CD4-positive, alpha-beta T cell treated with Interleukin-4 for 4 hours (primary cell): ENCODE measurements around the gene IRS2.
"Not testable (repeated sequence)": the region's sequence is repeated elsewhere in the genome, so short reads cannot be mapped to it uniquely, and the experiment has no call there.

ENCODE experiments used
- DNase-seq: peaks from one replicate; pipeline ENCODE4 v3.0.0-alpha.2; 2020

Gene IRS2

DNA sequence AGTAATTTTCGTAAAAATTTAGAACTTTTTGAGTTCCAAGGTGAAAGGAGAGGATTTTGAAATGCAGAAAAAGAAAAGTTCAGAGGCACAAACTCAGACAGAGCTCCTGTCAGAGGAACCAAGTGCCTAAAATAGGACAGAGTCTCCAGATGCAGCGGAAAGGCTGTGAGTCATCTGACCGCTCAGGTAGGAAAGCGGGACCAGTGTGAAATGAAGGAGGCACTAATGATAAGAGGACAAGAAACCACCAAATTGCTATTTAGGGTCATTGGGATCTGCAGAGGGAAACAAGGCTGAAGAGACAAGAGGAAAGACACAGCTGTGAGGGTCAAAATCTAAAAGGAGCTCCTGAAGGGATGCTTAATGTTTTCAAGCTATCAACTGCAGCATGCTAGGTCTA, 34.9 kb downstream of the IRS2 start:
- DNase-seq, result no peak

DNA sequence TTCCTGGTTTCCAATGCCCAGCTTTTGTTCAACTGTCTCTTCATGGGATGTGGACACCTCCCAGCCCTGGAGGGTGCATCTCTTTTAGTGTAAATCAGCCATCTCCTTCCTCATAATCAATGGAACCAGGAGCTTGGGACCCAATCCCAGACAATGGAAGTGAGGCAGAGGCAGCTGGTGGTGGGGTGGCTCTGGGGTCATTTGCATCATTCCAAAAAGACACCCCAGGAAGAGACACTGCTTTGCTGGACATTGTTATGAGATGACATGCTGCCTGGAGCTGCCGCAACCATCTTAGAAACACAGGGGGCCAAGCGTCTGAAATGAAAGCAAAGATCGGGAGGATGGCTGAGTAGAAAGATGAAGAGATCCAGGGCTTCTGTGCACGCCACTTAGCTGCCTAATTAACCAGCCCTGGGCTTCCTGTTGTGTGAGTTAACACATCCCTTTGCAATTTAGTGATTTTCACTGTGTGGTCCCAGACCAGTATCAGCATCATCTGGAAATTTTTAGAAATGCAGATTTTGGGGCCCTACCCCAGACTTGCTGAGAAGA, 36.1 kb downstream of the IRS2 start:
- no peak for DNase-seq

DNA sequence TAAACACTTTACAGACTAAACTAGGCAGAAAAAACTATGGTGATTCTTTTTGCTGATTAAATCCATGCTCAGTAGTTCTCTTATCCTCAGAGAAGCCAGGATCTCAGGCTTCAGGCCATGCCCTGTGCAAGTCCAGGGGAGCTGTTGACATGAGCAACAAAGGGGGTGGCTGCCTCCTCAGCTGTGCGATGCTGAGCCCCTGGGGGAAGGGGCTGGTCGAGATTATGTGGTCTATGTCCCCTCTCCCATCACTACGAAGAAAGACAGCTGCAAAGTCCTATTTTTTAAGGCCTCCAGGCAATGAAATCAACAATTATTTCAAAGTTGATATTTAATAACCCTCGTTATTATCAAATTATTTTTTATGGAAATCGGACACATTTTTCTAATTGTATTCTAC, 37.0 kb downstream of the IRS2 start:
- no peak for DNase-seq

DNA sequence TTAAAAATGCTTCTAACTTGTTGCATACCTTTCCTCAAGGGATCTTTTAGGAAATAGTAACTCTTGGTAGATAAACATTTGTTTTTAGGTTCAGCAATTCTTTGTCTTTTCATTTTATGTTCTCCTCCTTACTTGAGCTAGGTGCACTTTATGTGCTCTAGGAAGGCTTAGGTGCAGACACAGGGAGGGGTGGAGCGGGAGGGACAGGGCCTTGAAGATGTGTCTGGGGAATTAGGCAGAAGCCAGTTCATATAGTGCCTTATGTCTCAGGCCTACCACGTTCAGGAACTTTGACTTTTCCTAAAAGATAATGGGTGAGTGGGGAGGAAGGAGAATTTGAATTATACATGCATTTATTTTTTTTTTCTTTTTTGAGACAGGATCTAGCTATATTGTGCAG, 37.7 kb downstream of the IRS2 start:
- DNase-seq, result no peak

DNA sequence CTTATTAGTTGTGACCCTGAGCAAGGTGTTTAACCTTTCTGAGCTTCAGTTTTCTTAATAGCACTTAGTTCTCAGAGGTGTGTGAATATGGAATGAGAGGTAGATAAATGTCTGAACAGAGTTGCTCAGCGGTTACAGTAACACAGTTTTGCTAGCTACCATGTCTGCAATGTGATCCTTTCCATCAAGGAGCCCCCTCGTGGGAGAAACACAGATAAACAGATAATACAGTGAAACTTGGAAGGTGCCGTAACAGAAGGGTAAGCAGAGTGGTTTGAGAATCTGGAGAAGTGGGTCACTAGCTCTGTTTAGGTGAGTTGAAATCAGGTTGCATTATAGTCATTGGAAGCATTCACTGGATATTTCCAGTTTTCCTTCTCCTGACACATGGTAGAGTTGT, 38.9 kb downstream of the IRS2 start:
- no peak for DNase-seq

DNA sequence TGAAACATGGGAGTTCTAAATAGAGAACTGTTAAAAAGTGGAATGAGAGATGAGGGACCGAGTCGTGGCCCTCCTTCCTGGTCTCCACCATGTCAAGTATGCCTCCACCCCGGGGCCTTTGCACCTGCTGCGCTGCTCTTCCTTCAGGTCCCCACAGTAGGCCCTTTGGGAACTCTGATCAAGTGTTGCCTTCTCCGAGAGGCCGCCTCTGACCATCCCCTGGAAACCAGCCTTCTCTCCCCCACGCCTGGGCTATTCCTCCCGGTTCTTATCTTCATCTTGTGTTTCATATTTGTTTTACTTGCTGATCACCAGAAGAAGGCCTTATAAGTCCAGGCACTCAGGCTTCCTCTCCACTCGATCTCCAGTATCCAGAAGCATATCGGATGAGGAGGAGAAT, 40.0 kb downstream of the IRS2 start:
- no peak for DNase-seq

DNA sequence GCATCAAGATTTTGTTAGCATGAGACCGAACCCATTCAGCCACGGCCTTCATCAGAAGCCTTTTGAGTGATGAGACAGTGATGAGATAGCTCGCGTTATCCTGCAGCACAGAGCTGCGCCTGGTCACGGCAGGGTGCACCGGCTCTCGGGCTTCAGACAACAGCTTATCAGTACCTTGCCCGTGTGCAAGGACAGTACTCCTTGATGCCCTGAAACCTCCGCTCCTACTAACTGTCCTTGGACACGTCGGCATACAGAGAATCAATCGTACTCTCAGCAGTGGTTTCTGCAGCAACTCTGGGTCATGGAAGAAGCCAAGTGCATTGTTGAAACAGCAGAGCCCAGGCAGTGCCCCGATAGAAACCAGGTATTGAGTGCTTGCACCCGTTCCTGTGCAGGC, 40.7 kb downstream of the IRS2 start:
- DNase-seq, result no peak

DNA sequence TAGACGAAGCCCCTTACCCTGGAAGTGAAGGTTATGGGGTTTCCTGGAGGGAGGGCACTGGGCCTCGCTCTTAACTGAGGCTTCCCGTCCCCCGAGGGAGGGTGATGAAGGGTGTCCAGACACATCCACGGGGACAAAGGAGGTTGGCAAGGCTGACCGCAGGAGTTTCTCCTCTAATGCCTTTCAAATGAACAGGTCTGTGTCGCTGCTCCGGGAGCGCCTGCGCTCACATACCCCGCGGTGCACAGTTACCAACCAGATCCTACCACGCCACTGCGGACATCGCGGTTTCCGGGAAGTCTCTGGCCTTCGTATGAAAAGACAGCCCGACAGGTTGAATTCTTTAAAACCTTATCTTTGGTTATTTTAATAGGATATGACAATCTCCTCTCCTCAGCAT, 41.3 kb downstream of the IRS2 start:
- DNase-seq, result no peak

DNA sequence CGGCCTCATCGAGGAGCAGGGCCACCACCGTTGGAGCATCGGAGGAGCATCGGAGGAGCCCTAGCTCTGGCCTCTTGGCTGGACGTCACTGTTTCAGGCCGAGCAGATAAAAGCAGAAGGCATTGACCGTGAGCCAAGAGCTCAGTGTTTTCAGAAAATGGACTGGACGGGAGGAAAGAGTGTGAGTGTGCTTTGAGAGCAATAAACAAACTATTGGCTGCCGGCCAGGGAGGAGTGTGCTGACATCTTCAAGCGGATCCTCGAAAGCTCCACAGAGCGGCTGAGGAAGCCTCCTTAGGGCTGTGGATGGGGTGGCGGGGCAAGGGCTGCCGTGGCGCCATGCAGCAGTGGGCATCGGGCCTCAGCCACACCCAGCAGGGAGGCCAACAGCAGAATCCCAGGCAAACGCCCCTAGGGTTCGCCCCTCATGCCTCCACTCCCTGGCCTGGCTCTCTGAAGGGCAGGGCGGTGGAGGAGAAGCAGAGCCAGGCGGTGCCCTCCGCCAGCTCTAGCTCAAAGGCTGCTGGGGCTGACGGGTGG, 41.8 kb downstream of the IRS2 start:
- DNase-seq, result no peak

DNA sequence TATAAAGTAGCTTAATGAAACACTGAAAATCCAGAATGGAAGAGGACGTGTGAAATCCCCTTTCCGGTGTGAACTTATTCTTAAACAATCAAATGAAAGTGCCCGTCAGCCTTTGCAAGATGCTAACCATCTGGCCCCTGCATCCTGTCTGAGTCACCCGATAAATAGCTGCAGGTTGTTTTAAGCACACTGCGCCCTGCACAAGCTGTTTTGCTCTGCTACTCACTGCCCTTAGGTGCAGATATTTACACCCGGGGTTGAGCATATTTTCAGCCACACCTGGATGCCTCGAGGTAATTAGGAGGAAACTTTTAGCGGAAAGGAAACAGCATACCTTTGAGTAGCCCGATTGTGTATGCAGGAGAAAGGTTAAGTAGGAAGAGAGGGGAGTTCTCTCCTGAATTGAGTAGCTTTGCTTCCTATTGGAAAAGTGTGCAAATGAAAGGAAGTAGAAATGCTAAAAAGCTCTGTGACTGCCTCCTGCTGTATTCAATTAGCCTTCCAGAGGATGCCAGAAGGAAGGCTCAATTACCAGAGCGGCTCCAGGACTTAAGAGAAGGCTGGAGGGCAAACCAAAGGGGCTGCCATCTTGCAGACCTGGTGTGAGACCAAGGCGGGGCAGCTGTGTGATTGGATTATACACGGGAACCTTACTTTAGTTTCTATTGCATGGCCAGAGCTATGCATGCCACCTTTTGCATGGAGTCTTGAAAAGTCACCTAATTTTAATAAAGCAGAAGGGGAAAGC, 42.5 kb downstream of the IRS2 start:
- DNase-seq, result no peak

DNA sequence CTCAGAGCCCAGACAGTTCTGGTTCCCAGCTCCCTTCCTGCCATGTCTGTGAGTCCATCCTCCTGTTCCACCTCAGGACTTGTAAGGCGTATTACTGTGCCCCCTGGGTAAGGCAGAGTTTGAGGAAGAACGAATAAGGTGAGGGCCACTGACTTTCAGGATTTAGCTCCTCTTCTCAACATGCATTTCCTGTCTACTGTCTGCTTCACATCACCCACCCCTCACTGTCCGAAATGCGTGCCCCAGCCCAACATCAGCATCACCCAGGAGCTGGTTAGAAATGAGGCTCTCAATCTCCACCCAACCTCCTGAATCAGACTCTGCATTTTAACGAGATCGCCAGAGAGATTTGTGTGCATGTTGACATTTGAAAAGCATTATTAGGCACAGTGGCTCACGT, 44.4 kb downstream of the IRS2 start:
- no peak for DNase-seq

DNA sequence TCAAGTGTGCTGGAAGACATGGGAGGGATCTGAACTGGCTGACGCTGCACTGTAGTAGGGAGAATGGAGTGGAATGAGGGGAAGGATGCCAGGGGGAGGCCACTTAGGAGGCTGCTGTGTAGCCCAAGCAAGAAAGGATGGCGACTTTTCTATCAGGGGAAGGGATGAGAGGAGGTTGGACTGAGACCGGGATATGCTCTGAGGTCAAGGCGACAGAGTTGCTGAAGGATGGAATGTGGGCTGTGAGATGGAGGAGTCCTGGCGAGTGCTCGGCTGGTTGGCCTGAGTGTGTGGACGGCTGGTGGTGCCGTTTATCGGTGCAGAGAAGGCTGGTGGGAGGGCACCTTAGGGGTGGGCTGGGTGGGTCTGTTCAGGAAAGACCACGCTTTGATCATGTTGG, 45.7 kb downstream of the IRS2 start:
- no peak for DNase-seq

DNA sequence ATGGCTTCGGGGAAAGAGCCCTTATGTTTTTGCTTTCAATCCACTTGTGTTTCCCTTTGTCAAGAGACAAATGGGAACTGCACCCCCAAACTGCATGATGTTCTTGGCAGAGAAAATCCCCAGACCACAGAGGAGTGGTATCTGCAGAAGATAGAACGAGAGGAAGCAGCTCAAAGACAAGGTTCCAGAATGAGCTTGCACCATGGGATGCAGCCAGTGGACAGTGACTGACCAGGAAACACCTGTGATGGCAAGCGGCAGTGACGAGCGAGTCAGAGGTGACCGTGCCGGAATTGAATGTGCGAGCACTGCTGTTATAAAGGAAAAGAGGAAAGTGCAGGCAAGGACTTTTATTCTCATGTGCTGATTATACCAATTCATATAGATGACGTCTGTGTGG, 46.3 kb downstream of the IRS2 start:
- DNase-seq, result no peak

DNA sequence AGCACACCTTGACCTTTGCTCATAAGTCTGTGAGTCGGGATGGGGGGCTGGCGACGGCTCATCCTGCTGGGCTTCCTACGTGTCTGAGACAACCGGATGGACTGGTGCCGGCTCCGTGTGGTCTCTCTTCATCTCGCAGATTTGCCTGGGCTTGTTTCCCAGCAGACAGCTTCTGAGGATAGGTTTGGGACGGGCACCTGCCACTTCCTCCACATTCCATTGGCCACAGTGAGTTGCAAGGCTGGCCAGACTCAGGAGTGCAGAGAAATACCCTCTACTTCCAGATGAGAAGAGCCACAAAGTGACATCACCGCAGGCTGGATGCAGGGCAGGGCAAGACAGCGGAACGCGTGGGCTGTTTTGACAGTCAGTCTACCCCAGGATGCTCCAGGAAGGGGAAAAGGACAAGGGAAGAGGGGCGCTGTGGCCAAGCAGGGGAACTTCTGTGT, 48.1 kb downstream of the IRS2 start:
- DNase-seq, result no peak

DNA sequence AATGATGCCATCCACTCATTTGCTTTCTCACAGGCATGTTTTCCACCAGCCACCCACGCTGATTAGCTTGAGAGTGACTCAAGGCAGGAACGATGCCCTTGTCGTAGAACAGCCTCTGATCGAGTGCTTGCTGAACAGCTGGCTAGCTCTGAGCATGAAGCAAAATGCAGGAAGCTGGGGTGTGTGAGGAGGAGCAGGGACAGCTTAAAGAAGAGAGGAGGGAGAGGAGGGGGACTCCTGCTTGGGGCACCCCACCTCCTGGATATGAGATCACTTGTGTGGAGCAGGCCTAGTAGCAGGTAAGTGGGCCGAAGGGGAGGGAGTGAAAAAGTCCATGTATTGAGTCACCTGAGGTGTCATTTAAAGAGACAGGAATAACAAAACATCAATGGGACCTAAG, 48.8 kb downstream of the IRS2 start:
- DNase-seq, result no peak

DNA sequence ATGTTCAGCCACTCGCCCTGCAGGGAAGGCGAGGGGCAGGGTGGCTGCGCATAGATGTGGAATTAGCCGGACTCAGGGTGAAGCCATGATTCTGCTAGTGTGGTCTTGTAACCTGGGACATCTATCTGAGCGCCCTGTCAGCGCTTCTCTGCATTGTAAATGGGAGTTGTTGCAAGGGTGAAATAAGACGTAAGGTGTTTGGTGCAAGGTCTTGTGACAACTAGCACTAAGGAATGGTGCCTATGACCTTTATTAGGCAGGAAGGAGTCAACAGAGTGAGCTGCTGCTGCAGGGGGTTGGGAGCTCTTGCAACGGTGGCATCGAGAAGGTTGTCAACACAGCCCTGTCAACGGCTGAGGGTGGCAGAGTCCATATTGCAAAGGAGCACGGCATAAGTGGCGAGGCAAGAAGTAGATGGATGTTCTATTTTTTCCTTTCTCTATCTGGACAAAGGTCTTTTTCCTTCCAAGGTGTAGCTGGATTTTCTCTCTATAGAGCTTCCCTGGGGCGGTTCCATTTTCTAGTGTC, 49.3 kb downstream of the IRS2 start:
- no peak for DNase-seq

DNA sequence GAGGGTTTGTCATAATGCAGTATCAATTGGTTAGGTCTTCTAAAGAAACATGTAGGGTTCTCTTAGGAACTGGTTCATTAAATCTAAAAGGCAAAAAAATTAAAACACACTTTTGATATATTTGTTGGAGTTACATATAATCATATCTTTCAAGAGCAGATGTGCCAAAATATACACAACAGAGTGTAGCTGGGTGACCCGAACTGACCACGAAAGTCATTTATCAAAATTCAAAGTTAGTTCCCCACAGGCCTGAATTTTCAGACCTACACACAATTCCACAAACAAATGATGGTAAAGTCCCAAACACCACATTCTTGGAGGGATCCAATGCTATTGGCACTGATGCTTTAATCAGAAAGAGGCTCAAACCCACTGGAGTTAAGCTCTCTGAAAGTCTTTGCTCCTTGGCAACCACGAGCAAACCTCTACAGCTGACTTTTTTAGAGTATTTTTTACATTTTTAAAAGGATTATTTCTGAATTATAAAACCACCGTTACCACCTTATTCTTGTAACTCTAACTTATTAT, 50.9 kb downstream of the IRS2 start:
- no peak for DNase-seq

DNA sequence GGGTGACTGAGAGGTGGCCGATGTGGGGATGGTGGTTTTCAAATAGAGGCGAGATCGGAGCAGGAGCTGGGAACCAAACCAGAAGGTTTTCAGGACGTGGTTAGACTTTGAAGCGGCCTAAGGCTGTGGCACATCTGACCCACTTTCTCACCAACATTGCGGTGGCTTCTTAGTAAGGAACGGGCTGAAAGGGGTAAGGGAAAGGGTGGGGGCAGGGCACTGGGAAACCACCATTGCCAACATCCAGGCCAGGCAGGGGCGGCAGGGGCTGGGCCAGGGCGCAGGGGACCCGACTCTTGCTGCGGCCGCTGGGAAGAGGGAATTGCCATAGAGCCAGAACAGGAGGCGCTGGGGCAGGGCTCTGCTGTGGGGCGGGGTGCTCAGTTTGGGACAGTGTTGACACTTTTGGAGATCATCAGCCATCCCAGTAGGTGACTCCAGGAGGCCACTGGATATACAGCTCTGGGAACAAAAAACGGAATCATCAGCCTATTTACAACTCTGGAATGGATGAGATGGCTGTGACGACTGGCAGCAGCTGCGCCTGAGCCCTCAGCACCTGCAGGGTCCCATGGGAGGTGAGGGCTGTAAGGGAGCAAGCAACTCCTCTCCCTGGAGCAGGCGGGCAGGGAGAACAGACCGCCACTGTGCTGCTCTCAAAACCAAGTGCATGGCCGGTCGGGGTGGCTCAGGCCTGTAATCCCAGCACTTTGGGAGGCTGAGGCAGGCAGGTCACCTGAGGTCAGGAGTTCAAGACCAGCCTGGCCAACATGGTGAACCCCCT, 52.2 kb downstream of the IRS2 start:
- DNase-seq, result no peak

DNA sequence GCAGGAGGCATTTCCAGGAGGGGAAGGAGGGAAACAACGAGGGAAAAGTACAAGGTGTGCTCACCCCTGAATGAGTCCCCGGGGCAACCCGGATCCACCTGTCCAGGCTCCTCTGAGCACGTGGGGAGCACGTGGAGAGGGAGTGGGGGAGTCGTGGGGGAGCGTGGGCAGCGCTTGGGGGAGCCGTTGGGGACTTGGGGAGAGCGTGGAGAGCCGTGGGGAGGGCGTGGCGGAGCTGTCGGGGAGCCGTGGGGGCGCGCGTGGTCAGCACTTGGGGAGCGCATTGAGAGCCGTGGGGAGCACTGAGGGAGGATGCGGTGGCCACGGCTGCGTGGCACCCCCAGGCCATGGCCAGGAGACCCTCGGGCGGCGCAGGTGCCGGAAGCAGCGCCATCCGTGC, 52.8 kb downstream of the IRS2 start:
- no peak for DNase-seq

DNA sequence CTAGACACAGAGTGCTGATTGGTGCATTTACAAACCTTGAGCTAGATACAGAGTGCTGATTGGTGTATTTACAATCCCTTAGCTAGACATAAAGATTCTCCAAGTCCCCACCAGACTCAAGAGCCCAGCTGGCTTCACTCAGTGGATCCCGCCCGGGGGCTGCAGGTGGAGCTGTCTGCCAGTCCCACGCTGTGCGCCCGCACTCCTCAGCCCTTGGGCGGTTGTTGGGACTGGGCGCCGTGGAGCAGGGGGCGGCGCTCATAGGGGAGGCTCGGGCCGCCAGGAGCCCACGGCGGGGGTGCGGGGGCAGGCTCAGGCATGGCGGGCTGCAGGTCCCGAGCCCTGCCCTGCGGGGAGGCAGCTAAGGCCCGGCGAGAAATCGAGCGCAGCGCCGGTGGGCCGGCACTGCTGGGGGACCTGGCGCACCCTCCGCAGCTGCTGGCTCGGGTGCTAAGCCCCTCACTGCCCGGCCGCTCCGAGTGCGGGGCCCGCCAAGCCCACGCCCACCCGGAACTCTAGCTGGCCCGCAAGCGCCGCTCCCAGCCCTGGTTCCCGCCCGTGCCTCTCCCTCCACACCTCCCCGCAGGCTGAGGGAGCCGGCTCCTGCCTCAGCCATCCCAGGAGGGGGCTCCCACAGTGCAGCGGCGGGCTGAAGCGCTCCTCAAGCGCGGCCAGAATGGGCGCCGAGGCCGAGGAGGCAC, 53.8 kb downstream of the IRS2 start:
- not testable (repeated sequence) for DNase-seq

DNA sequence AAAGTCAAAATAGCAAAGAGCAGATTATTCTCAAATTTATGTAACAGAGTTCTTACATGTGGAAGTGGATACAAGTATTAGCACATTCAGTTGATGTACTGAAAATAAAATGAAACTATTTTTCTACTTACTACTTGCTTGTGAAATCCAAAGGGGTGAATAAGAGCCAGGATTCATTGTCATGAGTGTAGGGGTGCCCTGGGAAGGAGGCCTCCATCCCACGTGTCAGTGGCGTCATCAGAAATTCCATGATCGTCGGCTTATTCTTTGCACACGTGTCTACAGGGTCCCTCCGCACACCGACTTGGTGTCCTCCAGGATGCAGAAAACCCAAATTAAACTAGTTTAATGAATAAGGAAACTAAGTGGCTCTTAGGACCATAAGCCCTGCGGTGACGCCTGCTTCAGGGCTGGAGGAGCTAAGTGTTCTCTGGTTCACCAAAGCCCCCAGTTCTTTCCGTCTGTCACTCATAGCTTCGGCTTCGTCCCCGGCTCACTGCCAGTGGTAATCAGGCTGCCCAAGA, 55.5 kb downstream of the IRS2 start:
- no peak for DNase-seq
